ENCODE measurements around the gene PDZD2.
A peak's percentile ranks its signal among the peaks of the same experiment; 100 is the strongest.

Gene PDZD2

GRCh38 chr5:32123889-32124676 lies 485.2 kb downstream of the PDZD2 start:
- H3K27ac ChIP-seq = peak overlapping the region; percentile 54
- peaks cover 45% of the 10 kb centered on the region for H3K36me3 ChIP-seq
- no peaks in the 10 kb centered on the region for H3K27me3 ChIP-seq
- peaks cover 0 to 14% of the 10 kb centered on the region in 2 experiments for H3K4me1 ChIP-seq (ENCODE audit: control insufficient read depth in 1 of 2, insufficient read depth in 1 of 2, low read depth in 1 of 2, low read length in 1 of 2)
- no peaks in the 10 kb centered on the region for H3K9me3 ChIP-seq
- no peak overlapping the region for H3K4me3 ChIP-seq (ENCODE audit: low read depth in 1 of 2, low read length in 1 of 2)
- no peak for TF ChIP-seq CTCF (IDR thresholded peaks at IDR 0.05)

- Histone ChIP-seq H3K27ac (no peak overlapping the region), H3K4me3 (ENCODE audit: low read depth in 1 of 2, low read length in 1 of 2) (no peak overlapping the region), H3K36me3 (peaks cover 31% of the 10 kb centered on the region), H3K9me3 (no peaks in the 10 kb centered on the region), H3K4me1 (ENCODE audit: control insufficient read depth in 1 of 2, insufficient read depth in 1 of 2, low read depth in 1 of 2, low read length in 1 of 2) (peaks cover 0 to 21% of the 10 kb centered on the region in 2 experiments), H3K27me3 (no peaks in the 10 kb centered on the region)
- no peak for TF ChIP-seq CTCF (IDR thresholded peaks at IDR 0.05)
Measured at GRCh38 chr5:32126691-32127090, 487.8 kb downstream of the PDZD2 start.

- H3K27me3 ChIP-seq = no peaks in the 10 kb centered on the region
- H3K36me3 ChIP-seq = peaks cover 27% of the 10 kb centered on the region
- no peak overlapping the region for H3K4me3 ChIP-seq (ENCODE audit: low read depth in 1 of 2, low read length in 1 of 2)
- peaks cover 0 to 21% of the 10 kb centered on the region in 2 experiments for H3K4me1 ChIP-seq (ENCODE audit: control insufficient read depth in 1 of 2, insufficient read depth in 1 of 2, low read depth in 1 of 2, low read length in 1 of 2)
- no peak for TF ChIP-seq CTCF (IDR thresholded peaks at IDR 0.05)
- H3K9me3 ChIP-seq = no peaks in the 10 kb centered on the region
- H3K27ac ChIP-seq = no peak overlapping the region
Measured at GRCh38 chr5:32127711-32128110, 488.8 kb downstream of the PDZD2 start.

- Histone ChIP-seq H3K27me3 (no peaks in the 10 kb centered on the region), H3K9me3 (no peaks in the 10 kb centered on the region), H3K4me3 (ENCODE audit: low read depth in 1 of 2, low read length in 1 of 2) (no peak overlapping the region), H3K36me3 (peaks cover 28% of the 10 kb centered on the region), H3K4me1 (ENCODE audit: control insufficient read depth in 1 of 2, insufficient read depth in 1 of 2, low read depth in 1 of 2, low read length in 1 of 2) (peaks cover 0 to 15% of the 10 kb centered on the region in 2 experiments), H3K27ac (no peak overlapping the region)
- TF ChIP-seq CTCF (IDR thresholded peaks at IDR 0.05) = no peak
Measured at GRCh38 chr5:32129074-32129598, 490.2 kb downstream of the PDZD2 start.

- H3K27me3 ChIP-seq = no peaks in the 10 kb centered on the region
- H3K27ac ChIP-seq = no peak overlapping the region
- no peak overlapping the region for H3K4me3 ChIP-seq (ENCODE audit: low read depth in 1 of 2, low read length in 1 of 2)
- no peak for TF ChIP-seq CTCF (IDR thresholded peaks at IDR 0.05)
- peaks cover 35% of the 10 kb centered on the region for H3K36me3 ChIP-seq
- peaks cover 0 to 11% of the 10 kb centered on the region in 2 experiments for H3K4me1 ChIP-seq (ENCODE audit: control insufficient read depth in 1 of 2, insufficient read depth in 1 of 2, low read depth in 1 of 2, low read length in 1 of 2)
- H3K9me3 ChIP-seq = no peaks in the 10 kb centered on the region
Measured at GRCh38 chr5:32130865-32131264, 491.9 kb downstream of the PDZD2 start.

Measured in neutrophil (primary cell).